HCT116 (cell line): ENCODE data around the gene SLC12A3. TPM values are rescaled to one million over a fixed set of nuclear protein-coding genes. Genes with fewer than 3 reads are reported as not detected.

Source experiments
- ATAC-seq: fragments of 200-7000 bp; cut with Tn5 transposase; 2 replicates; pipeline ENCODE4 v1.9.1; 2020; ENCODE audit warnings: mild to moderate bottlenecking, moderate library complexity
- BruUV-seq: library from RNA; stranded (reverse); fragments of 400-500 nt; replicated peaks from 2 replicates; lab custom pipeline; 2021; lab: Mats Ljungman, UMichigan
- CTCF ChIA-PET: fragments of 300-600 bp; sonication (Branson Sonifier 250); formaldehyde crosslinking; loops from one replicate; lab custom pipeline; 2021; ENCODE audit warnings: antibody characterized with exemption; lab: Charles Lee
- POLR2A ChIA-PET: fragments of 300-600, 350-600 bp; sonication (Branson Sonifier 250); formaldehyde crosslinking; loops from one replicate; lab custom pipeline; 2021; ENCODE audit warnings: antibody characterized with exemption; lab: Charles Lee
- RAD21 ChIA-PET, 2 experiments: fragments of 300-600 bp; sonication (Branson Sonifier 250); formaldehyde crosslinking; loops; one replicate each; lab custom pipeline; 2023; ENCODE audit warnings: low total read pairs in 2 of 2; ENCODE audit not compliant: uncharacterized antibody in 2 of 2, unreplicated experiment in 2 of 2, low non-redundant PET in 1 of 2; lab: Charles Lee
- DNase-seq: peaks from one replicate; pipeline ENCODE4 v3.0.0-alpha.2; 2010; ENCODE audit warnings: low read depth, low spot score
- H2AFZ ChIP-seq: fragments of 200-600 bp; shearing (Covaris generic), sonication (generic); 2 replicates; pipeline ENCODE4 v1.6.1; 2017; ENCODE audit warnings: low read depth, mixed run types, mixed read lengths, antibody characterized with exemption, low read length; ENCODE audit not compliant: poor library complexity, severe bottlenecking
- H3K27ac ChIP-seq: 2 replicates; pipeline ENCODE4 v1.5.1; 2012; ENCODE audit warnings: low read depth, low read length
- H3K27me3 ChIP-seq: fragments of 200-600 bp; sonication (generic); 2 replicates; pipeline ENCODE4 v1.6.1; 2016; ENCODE audit warnings: mixed run types, low read length, mixed read lengths; ENCODE audit not compliant: insufficient read depth
- H3K36me3 ChIP-seq, 2 experiments: fragments of 200-500 bp in 1 of 2; fragments of 200-600 bp in 1 of 2; sonication (Bioruptor generic) in 1 of 2; sonication (generic) in 1 of 2; 2 replicates each; pipeline versions ENCODE4 v1.5.1 to v1.6.1; 2014 to 2016; ENCODE audit warnings: low read length in 2 of 2, inconsistent platforms in 1 of 2, mixed read lengths in 1 of 2, mixed run types in 1 of 2; ENCODE audit not compliant: insufficient read depth in 2 of 2, control insufficient read depth in 1 of 2
- H3K4me1 ChIP-seq, 2 experiments: fragments of 200-600 bp in 1 of 2; sonication (generic) in 1 of 2; 2 replicates each; pipeline versions ENCODE4 v1.5.1 to v1.6.1; 2012 to 2017; ENCODE audit warnings: low read length in 2 of 2, inconsistent platforms in 1 of 2, mild to moderate bottlenecking in 1 of 2, mixed read lengths in 1 of 2, mixed run types in 1 of 2, moderate library complexity in 1 of 2; ENCODE audit not compliant: insufficient read depth in 2 of 2, control insufficient read depth in 1 of 2
- H3K4me2 ChIP-seq: fragments of 200-600 bp; sonication (generic); 2 replicates; pipeline ENCODE4 v1.6.1; 2017; ENCODE audit warnings: mixed run types, low read length, mixed read lengths
- H3K4me3 ChIP-seq, 2 experiments: fragments of 200-600 bp in 1 of 2; sonication (generic) in 1 of 2; replicated peaks in 1 of 2; 2 replicates each; pipeline ENCODE4 v1.5.1; 2011 to 2016; ENCODE audit warnings: low read length in 2 of 2, control low read depth in 1 of 2, low read depth in 1 of 2, mild to moderate bottlenecking in 1 of 2, mixed read lengths in 1 of 2, mixed run types in 1 of 2
- H3K79me2 ChIP-seq: fragments of 200-600 bp; sonication (generic); 2 replicates; pipeline ENCODE4 v1.6.1; 2017; ENCODE audit warnings: mild to moderate bottlenecking, mixed run types, low read length, moderate library complexity, mixed read lengths; ENCODE audit not compliant: insufficient read depth
- H3K9ac ChIP-seq: fragments of 200-600 bp; sonication (generic); 2 replicates; pipeline ENCODE4 v1.6.1; 2016; ENCODE audit warnings: low read length, mixed read lengths
- H3K9me2 ChIP-seq: fragments of 200-600 bp; sonication (generic), shearing (Covaris generic); 2 replicates; pipeline ENCODE4 v1.6.1; 2017; ENCODE audit warnings: mixed run types, mild to moderate bottlenecking, moderate library complexity; ENCODE audit not compliant: insufficient read depth
- H3K9me3 ChIP-seq, 2 experiments: fragments of 200-500 bp in 1 of 2; fragments of 200-600 bp in 1 of 2; sonication (Bioruptor generic) in 1 of 2; sonication (generic) in 1 of 2; 2 replicates each; pipeline ENCODE4 v1.6.1; 2014 to 2017; ENCODE audit warnings: low read length in 2 of 2, mixed read lengths in 2 of 2, inconsistent platforms in 1 of 2, low read depth in 1 of 2, mild to moderate bottlenecking in 1 of 2, mixed run types in 1 of 2, moderate library complexity in 1 of 2; ENCODE audit not compliant: control insufficient read depth in 1 of 2, insufficient read depth in 1 of 2
- H4K20me1 ChIP-seq: fragments of 200-600 bp; sonication (generic), shearing (Covaris generic); 2 replicates; pipeline ENCODE4 v1.6.1; 2017; ENCODE audit warnings: mixed run types, mild to moderate bottlenecking, moderate library complexity; ENCODE audit not compliant: insufficient read depth
- ATF3 ChIP-seq: IDR thresholded peaks from 2 replicates; pipeline ENCODE4 v1.6.1; 2012
- CBX3 ChIP-seq: IDR thresholded peaks from 2 replicates; pipeline ENCODE4 v1.6.1; 2012; ENCODE audit warnings: low read depth
- CTCF ChIP-seq, 3 experiments: fragments of 200-600 bp in 1 of 3; sonication (generic) in 1 of 3; IDR thresholded peaks in 2 of 3; conservative IDR thresholded peaks in 1 of 3; 2 replicates each; pipeline ENCODE4 v1.5.1; 2012 to 2017; ENCODE audit warnings: low read depth in 2 of 3, low read length in 2 of 3, antibody characterized with exemption in 1 of 3, borderline replicate concordance in 1 of 3, control low read depth in 1 of 3, mild to moderate bottlenecking in 1 of 3, mixed read lengths in 1 of 3, mixed run types in 1 of 3, moderate library complexity in 1 of 3; ENCODE audit not compliant: insufficient read depth in 1 of 3
- EGR1 ChIP-seq: IDR thresholded peaks from 2 replicates; pipeline ENCODE4 v1.6.1; 2012; ENCODE audit warnings: low read depth
- POLR2A ChIP-seq: IDR thresholded peaks from 2 replicates; pipeline ENCODE4 v1.7.0; 2011; ENCODE audit warnings: borderline replicate concordance; ENCODE audit not compliant: insufficient read depth, insufficient read length; ENCODE audit errors: extremely low read depth
- POLR2AphosphoS5 ChIP-seq: IDR thresholded peaks from 2 replicates; pipeline ENCODE4 v1.6.1; 2011; ENCODE audit warnings: mild to moderate bottlenecking, low read depth, low read length, moderate library complexity
- RAD21 ChIP-seq: IDR thresholded peaks from 2 replicates; pipeline ENCODE4 v1.6.1; 2012; ENCODE audit warnings: low read depth, mild to moderate bottlenecking
- SIN3A ChIP-seq: IDR thresholded peaks from 2 replicates; pipeline ENCODE4 v1.6.1; 2012; ENCODE audit warnings: low read depth
- SP1 ChIP-seq: IDR thresholded peaks from 2 replicates; pipeline ENCODE4 v1.6.1; 2012; ENCODE audit warnings: low read depth
- YY1 ChIP-seq: IDR thresholded peaks from 2 replicates; pipeline ENCODE4 v1.6.1; 2011; ENCODE audit warnings: low read length, low read depth, moderate library complexity, mild to moderate bottlenecking; ENCODE audit not compliant: insufficient replicate concordance; ENCODE audit errors: extremely low read depth
- ZNF274 ChIP-seq: fragments of 200-500 bp; sonication (Bioruptor generic); IDR thresholded peaks from 2 replicates; pipeline ENCODE4 v1.6.1; 2014; ENCODE audit warnings: mild to moderate bottlenecking, low read depth, low read length, inconsistent platforms
- intact Hi-C: fragments of 100-400 bp; cut with micrococcal nuclease; formaldehyde crosslinking; loops from 2 replicates; pipeline ENCODE4 v1.10.0; 2022
- total RNA-seq: library from RNA; stranded (reverse); gene quantifications from one replicate; pipeline ENCODE4 v1.2.1, GENCODE V29; 2021; ENCODE audit not compliant: unreplicated experiment

Gene SLC12A3
- total RNA-seq, 1 experiment from 2014 or later = not detected

- POLR2A ChIA-PET = no interaction called here
- no peak overlapping the region for H3K4me2 ChIP-seq
- no peak overlapping the region for H3K4me3 ChIP-seq
- no peaks in the 10 kb centered on the region for H4K20me1 ChIP-seq
- no peaks in the 10 kb centered on the region for H3K9me3 ChIP-seq
- no peaks in the 10 kb centered on the region for H3K36me3 ChIP-seq
- RAD21 ChIA-PET = no interaction called here
- no peaks in the 10 kb centered on the region for H3K4me1 ChIP-seq
- DNase-seq = no peak
- TF ChIP-seq POLR2AphosphoS5 (no peak), ZNF274 (no peak), EGR1 (no peak), CBX3 (no peak), SP1 (no peak), POLR2A (no peak), YY1 (no peak), RAD21 (no peak), SIN3A (no peak), ATF3 (no peak)
- TF ChIP-seq, all 23 proteins: peak for 0
- CTCF ChIA-PET = interaction anchor here (0.9 kb wide), 1 partner anchor 11 kb away, joined by 3 read pairs; no protein-coding TSS in a partner anchor
- no peaks in the 10 kb centered on the region for H3K9me2 ChIP-seq
- ATAC-seq = no peak
- no peaks in the 10 kb centered on the region for H3K27me3 ChIP-seq
- H3K27ac ChIP-seq = no peak overlapping the region
- no peak overlapping the region for H3K9ac ChIP-seq
- no peaks in the 10 kb centered on the region for H3K79me2 ChIP-seq
- no peak overlapping the region for H2AFZ ChIP-seq
- intact Hi-C loops = no loop called here
- BruUV-seq = no TSS peak
Observed at GRCh38 chr16:56956076-56956475, 91.1 kb downstream of the SLC12A3 start.

- Histone ChIP-seq H3K27ac (no peak overlapping the region), H3K4me2 (no peak overlapping the region), H3K4me1 (no peaks in the 10 kb centered on the region), H3K79me2 (no peaks in the 10 kb centered on the region), H3K9ac (no peak overlapping the region), H3K4me3 (no peak overlapping the region), H3K36me3 (no peaks in the 10 kb centered on the region), H3K27me3 (no peaks in the 10 kb centered on the region), H4K20me1 (no peaks in the 10 kb centered on the region), H3K9me3 (no peaks in the 10 kb centered on the region), H2AFZ (no peak overlapping the region), H3K9me2 (no peaks in the 10 kb centered on the region)
- ChIA-PET CTCF (interaction anchor here (0.9 kb wide), 1 partner anchor 10 kb away, joined by 3 read pairs; no protein-coding TSS in a partner anchor), POLR2A (no interaction called here), RAD21 (no interaction called here)
- intact Hi-C loops = no loop called here
- no TSS peak for BruUV-seq
- TF ChIP-seq CTCF (IDR thresholded peaks at IDR 0.05 in 2 of 3, conservative IDR thresholded peaks at IDR 0.05 in 1 of 3; ENCODE audit: borderline replicate concordance in 1 of 3, insufficient read depth in 1 of 3, low read depth in 2 of 3, low read length in 2 of 3) (peak in 2 of 3 experiments; percentile 34 to 40; a peak in 4 of 6 replicates), YY1 (no peak)
- DNase-seq = no peak
- ATAC-seq = 0 out of 2 replicates have a peak, but pooled peaks have one; percentile 47
Observed at GRCh38 chr16:56956756-56957155, 91.7 kb downstream of the SLC12A3 start.
